Activated T-helper 9 cell treated with anti-CD3 and anti-CD28 coated beads, Interleukin-2, amount 50 U/mL, for 16 hours (primary cell): ENCODE results near the gene IL12A.

Experiments used
- DNase-seq: peaks from one replicate; pipeline ENCODE4 v3.0.0-alpha.2; 2020; ENCODE audit warnings: low read depth

The IL12A gene

DNA sequence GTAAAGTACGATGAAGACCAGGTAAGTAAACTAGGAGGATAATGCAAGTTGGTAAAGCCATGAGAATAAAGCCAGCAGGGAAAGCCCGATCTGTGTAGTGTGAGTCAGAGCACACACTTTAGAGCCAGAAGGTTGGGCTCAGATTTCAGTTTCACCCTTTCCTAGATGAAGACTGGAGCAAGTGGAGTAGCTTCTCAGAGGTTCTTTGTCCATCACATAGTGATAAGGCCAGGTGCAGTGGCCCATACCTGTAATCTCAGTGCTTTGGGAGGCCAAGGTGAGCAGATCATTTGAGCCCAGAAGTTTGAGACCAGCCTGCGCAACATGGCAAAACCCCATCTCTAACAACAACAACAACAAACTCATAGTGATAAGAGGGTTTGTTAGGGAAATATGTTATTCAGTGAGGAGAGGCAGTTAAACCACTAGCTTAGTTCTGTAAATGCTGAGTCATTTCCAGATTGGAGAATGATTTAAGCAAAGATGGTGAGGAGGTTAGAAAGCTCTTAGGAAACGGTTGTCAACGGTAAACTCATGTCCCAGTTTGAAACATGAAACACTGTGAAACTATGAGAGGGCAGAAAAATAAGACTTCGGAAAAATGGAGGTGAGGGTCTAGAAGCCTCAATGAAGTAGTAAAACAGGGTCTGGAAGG is 39.0 kb downstream of the IL12A start:
- DNase-seq, result no peak

DNA sequence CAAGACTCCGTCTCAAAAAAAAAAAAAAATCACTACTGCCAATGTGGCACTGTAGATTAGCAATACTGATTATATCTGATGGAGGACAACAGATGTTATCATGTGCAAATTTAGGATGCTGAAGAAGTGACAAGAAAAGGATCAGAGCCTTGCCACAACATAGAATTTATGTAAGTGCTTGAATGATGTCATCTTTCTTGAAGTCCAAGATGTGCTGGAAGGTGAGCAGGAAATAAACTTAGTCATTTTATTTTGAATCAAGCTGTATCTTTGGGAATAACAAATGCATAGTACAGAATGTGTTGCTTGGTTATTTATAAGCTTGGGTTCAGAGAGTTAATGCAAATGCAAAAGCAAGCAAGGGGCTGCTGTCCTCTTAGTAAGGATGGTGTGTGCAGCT is 47.1 kb downstream of the IL12A start:
- no peak for DNase-seq

DNA sequence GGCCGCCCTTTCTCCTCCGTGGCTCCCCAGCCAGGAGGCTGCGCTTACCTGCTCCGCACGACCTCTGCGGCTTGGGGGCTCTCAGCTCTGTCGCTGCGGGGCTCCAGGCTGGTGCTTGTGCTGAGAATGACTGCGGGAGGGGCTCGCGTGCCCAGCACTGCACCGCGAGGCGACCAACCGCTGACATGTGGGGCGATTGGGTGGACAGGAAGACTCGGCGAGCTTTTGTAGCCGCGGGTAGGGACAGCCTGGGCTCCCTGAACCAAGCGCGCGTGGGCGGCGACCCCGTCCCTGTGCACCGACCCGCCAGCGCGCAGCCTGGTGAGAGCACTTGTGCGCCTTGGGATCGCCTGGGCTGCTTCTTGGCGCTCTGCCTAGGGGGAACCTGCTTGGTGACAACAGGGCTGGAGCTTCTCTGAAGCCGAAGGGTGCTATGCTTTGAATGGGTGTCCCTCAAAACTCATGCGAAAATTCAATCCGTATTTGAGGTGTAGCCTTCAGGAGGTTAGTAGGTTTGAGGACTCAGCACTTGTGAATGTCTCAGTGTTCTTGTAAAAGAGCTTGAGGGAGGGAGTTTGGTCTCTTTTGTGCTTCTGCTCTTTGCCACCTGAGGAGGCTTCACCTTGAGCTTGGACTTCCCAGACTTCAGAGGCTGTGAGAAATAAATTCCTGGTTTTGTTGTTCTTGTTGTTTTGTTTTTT is 50.4 kb downstream of the IL12A start:
- DNase-seq, result no peak

DNA sequence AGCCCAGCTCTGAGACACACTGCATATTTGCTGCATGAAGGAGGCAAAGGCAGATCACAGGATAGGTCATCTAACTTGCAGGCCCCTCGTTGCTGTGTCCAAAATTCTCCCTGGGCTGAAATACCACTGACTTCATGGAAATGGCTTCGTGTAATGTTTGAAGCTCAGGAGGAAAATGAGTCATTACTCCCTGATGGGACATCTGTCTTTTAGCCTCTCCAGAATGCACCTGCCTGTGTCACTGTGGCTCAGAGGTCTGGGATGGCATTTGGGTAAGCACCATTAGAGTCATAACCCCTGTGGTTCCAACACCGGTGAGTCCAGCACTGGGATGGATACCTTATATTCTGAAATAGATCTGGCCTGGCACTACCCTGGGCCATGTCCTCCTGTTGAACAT is 51.5 kb downstream of the IL12A start:
- DNase-seq, result no peak

DNA sequence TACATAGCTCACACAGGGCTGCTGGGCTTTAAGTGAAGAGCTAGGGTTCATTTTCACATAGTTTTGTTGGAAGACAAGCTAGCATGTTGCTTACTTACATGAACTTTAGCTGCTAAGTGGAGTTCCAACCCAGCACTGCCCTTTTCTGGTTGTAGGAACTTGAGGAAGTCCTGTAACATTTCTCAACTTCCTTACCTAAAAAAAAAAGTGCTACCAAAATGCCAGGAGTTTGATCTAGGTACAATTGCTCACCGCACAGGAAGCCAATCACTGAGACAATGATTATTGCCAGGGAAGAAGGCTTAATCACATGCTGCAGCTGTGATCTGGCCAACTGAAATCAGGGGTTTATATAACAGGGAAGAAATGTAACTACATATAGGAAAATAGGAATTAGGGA is 52.8 kb downstream of the IL12A start:
- DNase-seq, result no peak

DNA sequence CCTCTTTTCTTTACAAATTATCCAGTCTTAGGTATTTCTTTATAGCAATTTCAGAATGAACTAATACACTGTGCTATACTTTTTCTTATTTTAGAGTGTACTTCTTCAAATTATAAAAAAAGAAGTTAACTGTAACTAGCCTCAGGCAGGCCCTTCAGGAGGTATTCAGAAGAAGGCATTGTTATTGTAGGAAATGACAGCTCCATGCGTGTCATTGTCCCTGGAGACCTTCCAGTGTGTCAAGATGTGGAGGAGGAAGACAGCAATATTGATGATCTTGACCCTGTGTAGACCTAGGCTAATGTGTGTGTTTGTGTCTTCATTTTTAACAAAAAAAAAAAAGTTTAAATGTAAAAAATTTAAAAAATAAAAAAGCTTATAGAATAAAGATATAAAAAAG is 55.5 kb downstream of the IL12A start:
- no peak for DNase-seq
